Measurements from ENCODE around the gene PNKP. TPM values are rescaled to one million over a fixed set of nuclear protein-coding genes. Genes with fewer than 3 reads are reported as not detected.
A peak's percentile ranks its signal among the peaks of the same experiment; 100 is the strongest.

Gene PNKP
- total and polyA plus RNA-seq, 10 of the 15 experiments (the other 5 are each of a cell fraction or from before 2014, with no cell fraction given) = 2.9 to 82.3 (median 33.2) TPM

DNA sequence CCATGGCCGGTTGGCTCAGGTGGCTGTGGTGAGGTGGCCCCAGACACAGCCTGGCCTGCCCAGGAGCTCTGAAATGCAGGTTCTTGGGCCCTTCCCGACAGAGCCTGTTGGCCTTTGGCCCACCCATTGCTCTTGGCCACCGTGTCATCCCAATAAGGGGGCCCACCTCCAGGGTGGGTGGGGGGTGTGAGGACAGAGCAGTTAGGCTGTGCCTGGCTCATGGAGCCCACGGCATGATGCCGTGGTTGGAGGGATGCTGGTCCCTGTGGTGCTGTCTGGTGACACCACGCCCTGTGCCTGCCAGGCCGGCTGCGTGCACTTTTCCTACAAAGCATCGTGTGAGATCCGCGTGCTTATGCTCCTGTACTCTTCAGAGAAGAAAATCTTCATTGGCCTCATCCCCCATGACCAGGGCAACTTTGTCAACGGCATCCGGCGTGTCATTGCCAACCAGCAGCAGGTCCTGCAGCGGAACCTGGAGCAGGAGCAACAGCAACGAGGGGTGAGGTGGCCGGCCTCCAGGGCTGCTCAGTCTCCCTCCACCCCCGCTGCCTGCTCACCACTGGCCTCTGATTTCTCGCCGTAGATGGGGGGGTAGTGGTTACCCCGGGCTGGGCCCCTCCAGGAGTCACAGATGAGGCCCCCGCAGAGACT is 7.6 kb downstream of the PNKP start:
- no peak overlapping the region for H3K4me3 ChIP-seq
- ATAC-seq (no peak), DNase-seq (ENCODE audit: low read depth, low spot score) (no peak), FAIRE-seq (no peak)
- 92% methylated on average over 22 of the region's 22 CpGs for WGBS (ENCODE audit: insufficient coverage, insufficient replicate concordance, low lambda C conversion rate, missing lambda C conversion rate)
- BruUV-seq (replicated peaks) = no TSS peak
- H3K27ac ChIP-seq (ENCODE audit: control insufficient read depth, insufficient read depth) = no peak overlapping the region
- in situ Hi-C loops (cut with MboI) = no loop called here
- intact Hi-C loops (cut with micrococcal nuclease; ENCODE audit: unreplicated experiment) = no loop called here
- TF ChIP-seq POLR2A (IDR thresholded peaks at IDR 0.05; ENCODE audit: low read depth, low read length) (peak; percentile 47), NRF1 (conservative IDR thresholded peaks at IDR 0.05; ENCODE audit: low read depth, low read length) (no peak)
- CTCF ChIA-PET = no interaction called here
- H3K4me1 ChIP-seq (ENCODE audit: control insufficient read depth, insufficient read depth, low read length) = no peaks in the 10 kb centered on the region
- no peak overlapping the region for H3K9ac ChIP-seq (ENCODE audit: control insufficient read depth, insufficient read depth, low read length)
- SMC1A ChIA-PET (ENCODE audit: uncharacterized antibody, unreplicated experiment) = no interaction called here
- no peaks in the 10 kb centered on the region for H4K20me1 ChIP-seq (ENCODE audit: control insufficient read depth, insufficient read depth)
- H3K4me2 ChIP-seq (ENCODE audit: control insufficient read depth, insufficient read depth) = no peak overlapping the region
- no peaks in the 10 kb centered on the region; the same call in none of the 2 replicates for H3K79me2 ChIP-seq (ENCODE audit: control insufficient read depth, insufficient read depth, low read length)
- H2AFZ ChIP-seq (ENCODE audit: control insufficient read depth, low read depth, low read length) = no peak overlapping the region
- RAD21 ChIA-PET (ENCODE audit: unreplicated experiment) = no interaction called here
- peaks cover 8 to 29% of the 10 kb centered on the region in 2 experiments for H3K36me3 ChIP-seq (ENCODE audit: control insufficient read depth in 2 of 2, insufficient read depth in 2 of 2, low read length in 1 of 2)
- H3K27me3 ChIP-seq (replicated peaks in 1 of 2; ENCODE audit: control insufficient read depth in 2 of 2, insufficient read depth in 2 of 2, low read length in 1 of 2) = no peaks in the 10 kb centered on the region
- no peaks in the 10 kb centered on the region for H3K9me3 ChIP-seq (replicated peaks; ENCODE audit: control insufficient read depth, insufficient read depth, low read length)
- POLR2A ChIA-PET = interaction anchor here (1.8 kb wide), 1 partner anchor 9 kb away, joined by 7 read pairs; no protein-coding TSS in a partner anchor

DNA sequence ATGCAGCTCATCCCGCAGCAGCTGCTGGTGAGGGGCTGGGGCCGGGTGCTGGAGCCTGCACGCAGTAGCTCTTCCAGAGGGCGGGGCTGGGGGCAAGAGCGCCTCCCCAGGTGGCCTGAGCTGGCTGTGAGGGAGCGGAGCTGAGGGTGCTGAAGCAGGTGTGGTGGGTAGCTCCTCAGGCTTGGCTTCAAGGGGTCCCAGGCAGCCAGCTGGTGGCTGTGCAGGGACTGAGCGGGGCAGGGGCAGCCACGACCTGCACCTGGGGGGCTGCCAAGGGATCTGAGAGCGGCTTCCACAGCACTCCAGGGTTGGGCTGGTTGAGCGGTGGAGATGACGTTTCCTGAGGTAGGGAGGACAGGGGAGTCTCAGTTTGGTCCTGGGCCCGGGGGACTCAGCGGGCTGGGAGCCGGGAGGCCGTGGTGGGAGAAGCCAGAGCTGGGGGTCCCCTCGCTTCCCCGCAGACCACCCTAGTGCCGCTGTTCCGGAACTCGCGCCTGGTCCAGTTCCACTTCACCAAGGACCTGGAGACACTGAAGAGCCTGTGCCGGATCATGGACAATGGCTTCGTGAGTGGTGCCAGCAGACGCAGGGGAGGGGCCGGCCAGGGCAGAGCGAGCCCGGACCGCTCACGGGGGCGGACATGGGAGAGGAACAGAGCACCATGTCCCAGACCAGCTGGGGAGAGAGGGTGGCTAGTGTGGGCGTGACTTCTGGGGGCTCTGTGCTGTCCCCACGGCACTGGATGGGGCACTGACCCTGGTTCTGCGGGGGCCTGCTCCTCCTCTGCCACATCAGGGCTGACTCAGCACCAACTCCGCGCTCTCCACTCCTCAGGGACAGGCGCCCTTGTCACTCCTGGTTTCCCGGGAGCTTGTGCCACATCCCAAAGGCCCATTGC is 9.0 kb downstream of the PNKP start:
- Histone ChIP-seq H3K36me3 (ENCODE audit: control insufficient read depth in 2 of 2, insufficient read depth in 2 of 2, low read length in 1 of 2) (peaks cover under 1 to 24% of the 10 kb centered on the region in 2 experiments; a peak in 3 of 4 replicates), H3K27ac (ENCODE audit: control insufficient read depth, insufficient read depth) (no peak overlapping the region), H4K20me1 (ENCODE audit: control insufficient read depth, insufficient read depth) (no peaks in the 10 kb centered on the region), H3K4me2 (ENCODE audit: control insufficient read depth, insufficient read depth) (no peak overlapping the region), H3K4me3 (no peak overlapping the region), H3K9ac (ENCODE audit: control insufficient read depth, insufficient read depth, low read length) (no peak overlapping the region), H3K4me1 (ENCODE audit: control insufficient read depth, insufficient read depth, low read length) (no peaks in the 10 kb centered on the region), H3K79me2 (ENCODE audit: control insufficient read depth, insufficient read depth, low read length) (no peaks in the 10 kb centered on the region; the same call in 1 of the 2 replicates), H2AFZ (ENCODE audit: control insufficient read depth, low read depth, low read length) (no peak overlapping the region), H3K9me3 (replicated peaks; ENCODE audit: control insufficient read depth, insufficient read depth, low read length) (no peaks in the 10 kb centered on the region), H3K27me3 (replicated peaks in 1 of 2; ENCODE audit: control insufficient read depth in 2 of 2, insufficient read depth in 2 of 2, low read length in 1 of 2) (no peaks in the 10 kb centered on the region)
- ChIA-PET RAD21 (ENCODE audit: unreplicated experiment) (no interaction called here), POLR2A (interaction anchor here (1.0 to 1.8 kb wide), 2 partner anchors 11 to 71 kb away, joined by 3 to 7 read pairs; no protein-coding TSS in a partner anchor), CTCF (no interaction called here), SMC1A (ENCODE audit: uncharacterized antibody, unreplicated experiment) (no interaction called here)
- DNase-seq (ENCODE audit: low read depth, low spot score) (no peak), ATAC-seq (no peak), FAIRE-seq (no peak)
- WGBS (ENCODE audit: insufficient coverage, insufficient replicate concordance, low lambda C conversion rate, missing lambda C conversion rate) = 88% methylated on average over 30 of the region's 37 CpGs
- BruUV-seq (replicated peaks) = no TSS peak
- in situ Hi-C loops (cut with MboI) = no loop called here
- intact Hi-C loops (cut with micrococcal nuclease; ENCODE audit: unreplicated experiment) = no loop called here
- no peak for TF ChIP-seq BACH1 (IDR thresholded peaks at IDR 0.05; ENCODE audit: borderline replicate concordance)
- no peak for TF ChIP-seq PML (IDR thresholded peaks at IDR 0.05; ENCODE audit: low read length)
- TF ChIP-seq POLR2AphosphoS2 (IDR thresholded peaks at IDR 0.05; ENCODE audit: low read depth, low read length) = no peak
- TF ChIP-seq, protein P1, sequence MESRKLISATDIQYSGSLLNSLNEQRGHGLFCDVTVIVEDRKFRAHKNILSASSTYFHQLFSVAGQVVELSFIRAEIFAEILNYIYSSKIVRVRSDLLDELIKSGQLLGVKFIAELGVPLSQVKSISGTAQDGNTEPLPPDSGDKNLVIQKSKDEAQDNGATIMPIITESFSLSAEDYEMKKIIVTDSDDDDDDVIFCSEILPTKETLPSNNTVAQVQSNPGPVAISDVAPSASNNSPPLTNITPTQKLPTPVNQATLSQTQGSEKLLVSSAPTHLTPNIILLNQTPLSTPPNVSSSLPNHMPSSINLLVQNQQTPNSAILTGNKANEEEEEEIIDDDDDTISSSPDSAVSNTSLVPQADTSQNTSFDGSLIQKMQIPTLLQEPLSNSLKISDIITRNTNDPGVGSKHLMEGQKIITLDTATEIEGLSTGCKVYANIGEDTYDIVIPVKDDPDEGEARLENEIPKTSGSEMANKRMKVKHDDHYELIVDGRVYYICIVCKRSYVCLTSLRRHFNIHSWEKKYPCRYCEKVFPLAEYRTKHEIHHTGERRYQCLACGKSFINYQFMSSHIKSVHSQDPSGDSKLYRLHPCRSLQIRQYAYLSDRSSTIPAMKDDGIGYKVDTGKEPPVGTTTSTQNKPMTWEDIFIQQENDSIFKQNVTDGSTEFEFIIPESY (IDR thresholded peaks at IDR 0.05) = no peak
- no peak for TF ChIP-seq SIN3A (IDR thresholded peaks at IDR 0.05; ENCODE audit: low read depth, low read length)
- TF ChIP-seq ZBED1 (IDR thresholded peaks at IDR 0.05; ENCODE audit: borderline replicate concordance) = no peak
- no peak for TF ChIP-seq LARP7 (IDR thresholded peaks at IDR 0.05)
- TF ChIP-seq RCOR1 (conservative IDR thresholded peaks at IDR 0.05; ENCODE audit: low read depth, low read length) = no peak
- TF ChIP-seq, protein P2, sequence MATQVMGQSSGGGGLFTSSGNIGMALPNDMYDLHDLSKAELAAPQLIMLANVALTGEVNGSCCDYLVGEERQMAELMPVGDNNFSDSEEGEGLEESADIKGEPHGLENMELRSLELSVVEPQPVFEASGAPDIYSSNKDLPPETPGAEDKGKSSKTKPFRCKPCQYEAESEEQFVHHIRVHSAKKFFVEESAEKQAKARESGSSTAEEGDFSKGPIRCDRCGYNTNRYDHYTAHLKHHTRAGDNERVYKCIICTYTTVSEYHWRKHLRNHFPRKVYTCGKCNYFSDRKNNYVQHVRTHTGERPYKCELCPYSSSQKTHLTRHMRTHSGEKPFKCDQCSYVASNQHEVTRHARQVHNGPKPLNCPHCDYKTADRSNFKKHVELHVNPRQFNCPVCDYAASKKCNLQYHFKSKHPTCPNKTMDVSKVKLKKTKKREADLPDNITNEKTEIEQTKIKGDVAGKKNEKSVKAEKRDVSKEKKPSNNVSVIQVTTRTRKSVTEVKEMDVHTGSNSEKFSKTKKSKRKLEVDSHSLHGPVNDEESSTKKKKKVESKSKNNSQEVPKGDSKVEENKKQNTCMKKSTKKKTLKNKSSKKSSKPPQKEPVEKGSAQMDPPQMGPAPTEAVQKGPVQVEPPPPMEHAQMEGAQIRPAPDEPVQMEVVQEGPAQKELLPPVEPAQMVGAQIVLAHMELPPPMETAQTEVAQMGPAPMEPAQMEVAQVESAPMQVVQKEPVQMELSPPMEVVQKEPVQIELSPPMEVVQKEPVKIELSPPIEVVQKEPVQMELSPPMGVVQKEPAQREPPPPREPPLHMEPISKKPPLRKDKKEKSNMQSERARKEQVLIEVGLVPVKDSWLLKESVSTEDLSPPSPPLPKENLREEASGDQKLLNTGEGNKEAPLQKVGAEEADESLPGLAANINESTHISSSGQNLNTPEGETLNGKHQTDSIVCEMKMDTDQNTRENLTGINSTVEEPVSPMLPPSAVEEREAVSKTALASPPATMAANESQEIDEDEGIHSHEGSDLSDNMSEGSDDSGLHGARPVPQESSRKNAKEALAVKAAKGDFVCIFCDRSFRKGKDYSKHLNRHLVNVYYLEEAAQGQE (IDR thresholded peaks at IDR 0.05; ENCODE audit: low read depth, low read length) = no peak
- TF ChIP-seq POLR2A (IDR thresholded peaks at IDR 0.05; ENCODE audit: low read depth, low read length) = peak; percentile 58
